ENCODE data around the gene EBNA1BP2.

- TF ChIP-seq, protein P1, sequence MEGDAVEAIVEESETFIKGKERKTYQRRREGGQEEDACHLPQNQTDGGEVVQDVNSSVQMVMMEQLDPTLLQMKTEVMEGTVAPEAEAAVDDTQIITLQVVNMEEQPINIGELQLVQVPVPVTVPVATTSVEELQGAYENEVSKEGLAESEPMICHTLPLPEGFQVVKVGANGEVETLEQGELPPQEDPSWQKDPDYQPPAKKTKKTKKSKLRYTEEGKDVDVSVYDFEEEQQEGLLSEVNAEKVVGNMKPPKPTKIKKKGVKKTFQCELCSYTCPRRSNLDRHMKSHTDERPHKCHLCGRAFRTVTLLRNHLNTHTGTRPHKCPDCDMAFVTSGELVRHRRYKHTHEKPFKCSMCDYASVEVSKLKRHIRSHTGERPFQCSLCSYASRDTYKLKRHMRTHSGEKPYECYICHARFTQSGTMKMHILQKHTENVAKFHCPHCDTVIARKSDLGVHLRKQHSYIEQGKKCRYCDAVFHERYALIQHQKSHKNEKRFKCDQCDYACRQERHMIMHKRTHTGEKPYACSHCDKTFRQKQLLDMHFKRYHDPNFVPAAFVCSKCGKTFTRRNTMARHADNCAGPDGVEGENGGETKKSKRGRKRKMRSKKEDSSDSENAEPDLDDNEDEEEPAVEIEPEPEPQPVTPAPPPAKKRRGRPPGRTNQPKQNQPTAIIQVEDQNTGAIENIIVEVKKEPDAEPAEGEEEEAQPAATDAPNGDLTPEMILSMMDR (IDR thresholded peaks at IDR 0.05; ENCODE audit: insufficient read depth, low read depth, low read length), result no peak
- TF ChIP-seq EZH2 (IDR thresholded peaks at IDR 0.05; ENCODE audit: insufficient read depth, low read length), result no peak
Observed at GRCh38 chr1:43199093-43199726, 27.1 kb upstream of the EBNA1BP2 start.
